ENCODE results near the gene BABAM2. TPM values are rescaled to one million over a fixed set of nuclear protein-coding genes. Genes with fewer than 3 reads are reported as not detected.

BABAM2 gene
- total and polyA plus RNA-seq, 4 donors: 9.9 to 17.0 (median 13.9) TPM

GRCh38 chr2:28219138-28219537, 328.6 kb downstream of the BABAM2 start:
- H3K4me3 ChIP-seq (ENCODE audit: low read depth in 1 of 3, low read length in 3 of 3): no peak overlapping the region
- no peaks in the 10 kb centered on the region for H3K4me1 ChIP-seq (ENCODE audit: control insufficient read depth in 4 of 4, insufficient read depth in 4 of 4, low read length in 3 of 4)
- H3K9ac ChIP-seq (ENCODE audit: low read depth in 1 of 2, low read length in 2 of 2): no peak overlapping the region
- H3K36me3 ChIP-seq (ENCODE audit: control insufficient read depth in 4 of 4, insufficient read depth in 3 of 4, low read depth in 1 of 4, low read length in 3 of 4): peaks cover 0 to 1% (median 0%) of the 10 kb centered on the region in 4 donors
- no peaks in the 10 kb centered on the region for H3K9me3 ChIP-seq (ENCODE audit: control insufficient read depth in 4 of 4, low read length in 3 of 4)
- no peak overlapping the region for H3K27ac ChIP-seq (ENCODE audit: low read depth in 1 of 2, low read length in 2 of 2)
- TF ChIP-seq GABPA (IDR thresholded peaks at IDR 0.05 in 1 of 2, conservative IDR thresholded peaks at IDR 0.05 in 1 of 2) (no peak), SP1 (IDR thresholded peaks at IDR 0.05) (no peak), YY1 (IDR thresholded peaks at IDR 0.05) (no peak), FOXA2 (IDR thresholded peaks at IDR 0.05) (no peak)
- TF ChIP-seq, protein P1, sequence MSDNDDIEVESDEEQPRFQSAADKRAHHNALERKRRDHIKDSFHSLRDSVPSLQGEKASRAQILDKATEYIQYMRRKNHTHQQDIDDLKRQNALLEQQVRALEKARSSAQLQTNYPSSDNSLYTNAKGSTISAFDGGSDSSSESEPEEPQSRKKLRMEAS (IDR thresholded peaks at IDR 0.05): no peak
- WGBS: 93% methylated on average over 4 of the region's 4 CpGs
- H3K27me3 ChIP-seq (ENCODE audit: control insufficient read depth in 4 of 4, insufficient read depth in 4 of 4, low read length in 3 of 4): no peaks in the 10 kb centered on the region
- DNase-seq (ENCODE audit: low spot score): no peak

- Histone ChIP-seq H3K9ac (ENCODE audit: low read depth in 1 of 2, low read length in 2 of 2) (no peak overlapping the region), H3K27me3 (ENCODE audit: control insufficient read depth in 4 of 4, insufficient read depth in 4 of 4, low read length in 3 of 4) (no peaks in the 10 kb centered on the region), H3K4me3 (ENCODE audit: low read depth in 1 of 3, low read length in 3 of 3) (no peak overlapping the region), H3K27ac (ENCODE audit: low read depth in 1 of 2, low read length in 2 of 2) (no peak overlapping the region), H3K9me3 (ENCODE audit: control insufficient read depth in 4 of 4, low read length in 3 of 4) (no peaks in the 10 kb centered on the region), H3K4me1 (ENCODE audit: control insufficient read depth in 4 of 4, insufficient read depth in 4 of 4, low read length in 3 of 4) (no peaks in the 10 kb centered on the region), H3K36me3 (ENCODE audit: control insufficient read depth in 4 of 4, insufficient read depth in 3 of 4, low read depth in 1 of 4, low read length in 3 of 4) (no peaks in the 10 kb centered on the region)
- no peak for DNase-seq (ENCODE audit: low spot score)
- TF ChIP-seq FOXA1 (IDR thresholded peaks at IDR 0.05) (no peak), JUND (IDR thresholded peaks at IDR 0.05) (no peak), YY1 (IDR thresholded peaks at IDR 0.05) (no peak), REST (IDR thresholded peaks at IDR 0.05) (no peak), SP1 (IDR thresholded peaks at IDR 0.05) (no peak), FOXA2 (IDR thresholded peaks at IDR 0.05) (no peak), HNF4G (IDR thresholded peaks at IDR 0.05) (no peak), RAD21 (IDR thresholded peaks at IDR 0.05) (no peak)
- TF ChIP-seq, protein P2, sequence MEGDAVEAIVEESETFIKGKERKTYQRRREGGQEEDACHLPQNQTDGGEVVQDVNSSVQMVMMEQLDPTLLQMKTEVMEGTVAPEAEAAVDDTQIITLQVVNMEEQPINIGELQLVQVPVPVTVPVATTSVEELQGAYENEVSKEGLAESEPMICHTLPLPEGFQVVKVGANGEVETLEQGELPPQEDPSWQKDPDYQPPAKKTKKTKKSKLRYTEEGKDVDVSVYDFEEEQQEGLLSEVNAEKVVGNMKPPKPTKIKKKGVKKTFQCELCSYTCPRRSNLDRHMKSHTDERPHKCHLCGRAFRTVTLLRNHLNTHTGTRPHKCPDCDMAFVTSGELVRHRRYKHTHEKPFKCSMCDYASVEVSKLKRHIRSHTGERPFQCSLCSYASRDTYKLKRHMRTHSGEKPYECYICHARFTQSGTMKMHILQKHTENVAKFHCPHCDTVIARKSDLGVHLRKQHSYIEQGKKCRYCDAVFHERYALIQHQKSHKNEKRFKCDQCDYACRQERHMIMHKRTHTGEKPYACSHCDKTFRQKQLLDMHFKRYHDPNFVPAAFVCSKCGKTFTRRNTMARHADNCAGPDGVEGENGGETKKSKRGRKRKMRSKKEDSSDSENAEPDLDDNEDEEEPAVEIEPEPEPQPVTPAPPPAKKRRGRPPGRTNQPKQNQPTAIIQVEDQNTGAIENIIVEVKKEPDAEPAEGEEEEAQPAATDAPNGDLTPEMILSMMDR (IDR thresholded peaks at IDR 0.05; ENCODE audit: low read depth, low read length, missing input control): no peak
- TF ChIP-seq, protein P3, sequence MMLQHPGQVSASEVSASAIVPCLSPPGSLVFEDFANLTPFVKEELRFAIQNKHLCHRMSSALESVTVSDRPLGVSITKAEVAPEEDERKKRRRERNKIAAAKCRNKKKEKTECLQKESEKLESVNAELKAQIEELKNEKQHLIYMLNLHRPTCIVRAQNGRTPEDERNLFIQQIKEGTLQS (IDR thresholded peaks at IDR 0.05): no peak
- TF ChIP-seq, protein P4, sequence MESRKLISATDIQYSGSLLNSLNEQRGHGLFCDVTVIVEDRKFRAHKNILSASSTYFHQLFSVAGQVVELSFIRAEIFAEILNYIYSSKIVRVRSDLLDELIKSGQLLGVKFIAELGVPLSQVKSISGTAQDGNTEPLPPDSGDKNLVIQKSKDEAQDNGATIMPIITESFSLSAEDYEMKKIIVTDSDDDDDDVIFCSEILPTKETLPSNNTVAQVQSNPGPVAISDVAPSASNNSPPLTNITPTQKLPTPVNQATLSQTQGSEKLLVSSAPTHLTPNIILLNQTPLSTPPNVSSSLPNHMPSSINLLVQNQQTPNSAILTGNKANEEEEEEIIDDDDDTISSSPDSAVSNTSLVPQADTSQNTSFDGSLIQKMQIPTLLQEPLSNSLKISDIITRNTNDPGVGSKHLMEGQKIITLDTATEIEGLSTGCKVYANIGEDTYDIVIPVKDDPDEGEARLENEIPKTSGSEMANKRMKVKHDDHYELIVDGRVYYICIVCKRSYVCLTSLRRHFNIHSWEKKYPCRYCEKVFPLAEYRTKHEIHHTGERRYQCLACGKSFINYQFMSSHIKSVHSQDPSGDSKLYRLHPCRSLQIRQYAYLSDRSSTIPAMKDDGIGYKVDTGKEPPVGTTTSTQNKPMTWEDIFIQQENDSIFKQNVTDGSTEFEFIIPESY (IDR thresholded peaks at IDR 0.05): no peak
- TF ChIP-seq, protein P1 (IDR thresholded peaks at IDR 0.05): no peak
- WGBS: 91% methylated on average over 13 of the region's 13 CpGs
Measured at GRCh38 chr2:28219758-28220368, 329.3 kb downstream of the BABAM2 start.

All from liver (tissue), 9 donors.